ENCODE data around the gene EDN3. TPM values are rescaled to one million over a fixed set of nuclear protein-coding genes. Genes with fewer than 3 reads are reported as not detected.

Gene EDN3
- total RNA-seq, 1 donor from 2014 or later: 8.4 TPM

DNA sequence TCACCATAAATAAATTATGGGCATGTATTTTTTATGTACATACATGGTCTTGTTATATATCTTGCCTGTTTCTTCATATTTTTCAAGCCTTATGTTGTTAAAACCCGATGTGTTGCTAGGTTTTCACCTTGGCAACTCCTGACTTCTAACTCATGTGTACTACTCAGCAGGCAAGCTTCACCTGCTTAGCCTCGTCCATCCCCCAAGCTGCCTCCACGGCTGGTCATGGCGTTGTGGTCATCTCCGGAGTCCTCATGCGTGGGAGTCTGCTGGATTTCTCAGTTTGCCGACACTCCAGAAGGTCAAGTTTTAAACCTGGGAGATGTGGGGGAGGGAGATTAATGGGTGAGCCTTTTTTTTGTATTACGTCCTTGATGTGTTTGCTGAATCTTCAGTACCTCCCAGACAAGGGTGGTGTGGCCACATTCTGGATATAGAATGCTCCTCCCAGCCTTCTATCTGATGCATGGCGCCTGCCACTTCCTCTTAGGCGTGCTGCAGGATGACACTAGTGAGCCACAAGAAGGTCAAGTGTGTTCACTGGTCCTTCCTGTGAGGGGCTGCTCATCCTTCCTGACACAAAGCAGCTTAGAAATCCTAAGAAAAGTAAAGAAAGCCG is 26.6 kb upstream of the EDN3 start:
- Histone ChIP-seq H3K27me3 (ENCODE audit: control insufficient read depth in 3 of 3, insufficient read depth in 3 of 3, low read length in 3 of 3) (peaks cover 6 to 28% (median 20%) of the 10 kb centered on the region in 3 donors), H3K9me3 (ENCODE audit: control insufficient read depth in 3 of 3, low read length in 3 of 3) (no peaks in the 10 kb centered on the region), H3K27ac (ENCODE audit: low read depth, low read length) (no peak overlapping the region), H3K36me3 (ENCODE audit: control insufficient read depth in 3 of 3, insufficient read depth in 3 of 3, low read length in 3 of 3) (no peaks in the 10 kb centered on the region), H3K4me1 (ENCODE audit: control insufficient read depth in 3 of 3, insufficient read depth in 3 of 3, low read length in 3 of 3) (no peaks in the 10 kb centered on the region), H3K9ac (ENCODE audit: low read depth in 1 of 3, low read length in 3 of 3) (no peak overlapping the region), H3K4me3 (ENCODE audit: low read length in 3 of 3) (no peak overlapping the region)

DNA sequence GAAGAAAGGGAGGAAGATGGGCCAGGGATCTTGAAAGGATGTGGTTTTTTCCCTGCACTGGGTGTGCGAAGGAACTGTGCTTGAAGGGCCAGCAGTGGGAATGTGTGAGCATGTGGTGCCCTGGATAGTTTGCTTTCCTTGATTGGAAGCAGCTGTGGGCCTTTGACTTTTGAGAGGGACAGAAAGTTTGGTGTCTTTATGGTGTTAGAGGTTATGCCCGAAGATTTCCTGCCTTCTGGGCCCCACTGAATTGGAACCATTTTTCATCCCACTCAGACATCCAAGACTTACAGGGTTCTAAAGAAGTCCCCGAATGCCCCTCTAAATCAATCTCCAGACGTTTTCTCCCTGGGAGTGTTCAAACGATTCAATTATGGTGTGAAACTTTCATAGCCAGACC is 23.5 kb upstream of the EDN3 start:
- H3K27ac ChIP-seq (ENCODE audit: low read depth, low read length): no peak overlapping the region
- peaks cover 2 to 29% (median 19%) of the 10 kb centered on the region in 3 donors for H3K27me3 ChIP-seq (ENCODE audit: control insufficient read depth in 3 of 3, insufficient read depth in 3 of 3, low read length in 3 of 3)
- no peak overlapping the region for H3K4me3 ChIP-seq (ENCODE audit: low read length in 3 of 3)
- no peaks in the 10 kb centered on the region for H3K9me3 ChIP-seq (ENCODE audit: control insufficient read depth in 3 of 3, low read length in 3 of 3)
- no peak overlapping the region for H3K9ac ChIP-seq (ENCODE audit: low read depth in 1 of 3, low read length in 3 of 3)
- no peaks in the 10 kb centered on the region for H3K4me1 ChIP-seq (ENCODE audit: control insufficient read depth in 3 of 3, insufficient read depth in 3 of 3, low read length in 3 of 3)
- H3K36me3 ChIP-seq (ENCODE audit: control insufficient read depth in 3 of 3, insufficient read depth in 3 of 3, low read length in 3 of 3): no peaks in the 10 kb centered on the region

DNA sequence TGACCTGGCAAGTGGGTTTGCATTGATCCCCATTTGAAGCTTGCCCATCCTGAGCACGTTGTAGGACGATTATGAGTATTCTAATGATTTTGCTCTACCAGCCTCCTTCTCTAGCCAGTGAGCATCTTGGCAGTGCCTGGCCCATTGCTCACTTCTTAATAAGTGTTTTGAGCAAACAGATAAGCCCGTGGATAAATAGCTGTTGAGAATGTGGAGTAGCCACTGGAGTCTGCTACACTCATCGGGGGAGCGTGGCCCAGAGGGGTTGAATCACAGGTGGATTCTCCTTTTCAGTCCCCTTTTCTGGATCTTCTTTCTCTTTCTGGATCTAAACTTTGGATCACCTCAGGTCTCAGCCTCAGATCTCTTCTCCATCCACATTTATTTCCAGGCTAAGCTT is 15.9 kb upstream of the EDN3 start:
- Histone ChIP-seq H3K4me1 (ENCODE audit: control insufficient read depth in 3 of 3, insufficient read depth in 3 of 3, low read length in 3 of 3) (no peaks in the 10 kb centered on the region), H3K4me3 (ENCODE audit: low read length in 3 of 3) (no peak overlapping the region), H3K27ac (ENCODE audit: low read depth, low read length) (no peak overlapping the region), H3K36me3 (ENCODE audit: control insufficient read depth in 3 of 3, insufficient read depth in 3 of 3, low read length in 3 of 3) (no peaks in the 10 kb centered on the region), H3K9ac (ENCODE audit: low read depth in 1 of 3, low read length in 3 of 3) (no peak overlapping the region), H3K9me3 (ENCODE audit: control insufficient read depth in 3 of 3, low read length in 3 of 3) (no peaks in the 10 kb centered on the region), H3K27me3 (ENCODE audit: control insufficient read depth in 3 of 3, insufficient read depth in 3 of 3, low read length in 3 of 3) (peaks cover 0 to 13% (median 4%) of the 10 kb centered on the region in 3 donors)

DNA sequence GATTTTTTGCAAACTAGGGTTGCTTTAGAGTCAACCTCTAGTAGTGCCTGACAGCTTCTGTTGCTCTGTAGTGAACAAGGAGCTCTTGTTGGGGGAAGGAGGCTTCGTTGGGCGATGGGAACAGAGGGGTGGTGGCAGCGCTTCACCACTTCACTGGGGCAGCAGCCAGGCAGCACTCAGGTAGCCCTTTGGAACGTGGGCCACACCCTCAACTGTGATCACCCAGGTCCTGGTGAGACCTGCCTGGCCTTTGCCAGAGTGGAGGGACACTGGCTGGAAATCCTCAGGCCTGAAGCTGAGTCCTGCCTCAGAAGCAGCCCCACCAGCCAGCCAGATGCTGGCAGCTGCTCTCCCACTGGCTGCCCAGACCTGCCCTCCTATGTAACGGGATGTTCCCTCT is 10.4 kb upstream of the EDN3 start:
- H3K27ac ChIP-seq (ENCODE audit: low read depth, low read length): no peak overlapping the region
- peaks cover 5 to 17% (median 7%) of the 10 kb centered on the region in 3 donors for H3K27me3 ChIP-seq (ENCODE audit: control insufficient read depth in 3 of 3, insufficient read depth in 3 of 3, low read length in 3 of 3)
- H3K4me1 ChIP-seq (ENCODE audit: control insufficient read depth in 3 of 3, insufficient read depth in 3 of 3, low read length in 3 of 3): no peaks in the 10 kb centered on the region

DNA sequence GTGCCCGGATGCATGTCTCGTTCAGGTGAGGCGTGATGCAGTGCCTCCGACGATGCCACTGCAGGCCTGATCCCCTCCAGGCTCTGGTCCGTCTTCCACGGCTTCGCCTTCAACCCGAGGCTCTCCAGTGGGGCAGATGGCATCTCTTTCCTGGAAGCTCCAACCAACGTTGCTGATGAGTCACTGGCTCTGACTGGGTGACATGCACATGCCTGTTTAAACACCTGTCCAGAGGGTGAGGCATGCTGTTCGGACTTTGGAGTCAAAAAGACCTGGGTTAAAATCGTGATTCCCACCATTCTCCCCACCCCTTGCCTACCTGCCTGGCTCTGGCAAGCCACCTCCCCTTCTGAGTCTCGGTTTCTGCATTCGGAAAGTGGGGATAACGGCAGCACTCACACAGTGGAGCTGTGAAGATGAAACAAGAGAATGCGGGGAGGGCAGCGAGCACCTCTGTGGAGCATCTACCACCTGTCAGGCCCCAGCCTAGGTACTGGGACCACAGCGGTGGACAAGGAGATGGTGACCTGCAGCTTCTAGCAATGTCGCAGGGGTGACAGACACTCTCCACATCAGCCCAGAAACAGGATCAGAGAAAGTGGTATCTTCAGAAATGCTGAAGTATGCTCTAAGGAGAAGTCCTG is 8.5 kb upstream of the EDN3 start:
- no peak overlapping the region for H3K27ac ChIP-seq (ENCODE audit: low read depth, low read length)

More for the DNA sequence above, 10.4 kb upstream of the EDN3 start:
- Histone ChIP-seq H3K9ac (ENCODE audit: low read depth in 1 of 3, low read length in 3 of 3) (no peak overlapping the region), H3K9me3 (ENCODE audit: control insufficient read depth in 3 of 3, low read length in 3 of 3) (no peaks in the 10 kb centered on the region), H3K4me3 (ENCODE audit: low read length in 3 of 3) (no peak overlapping the region), H3K36me3 (ENCODE audit: control insufficient read depth in 3 of 3, insufficient read depth in 3 of 3, low read length in 3 of 3) (no peaks in the 10 kb centered on the region)

DNA sequence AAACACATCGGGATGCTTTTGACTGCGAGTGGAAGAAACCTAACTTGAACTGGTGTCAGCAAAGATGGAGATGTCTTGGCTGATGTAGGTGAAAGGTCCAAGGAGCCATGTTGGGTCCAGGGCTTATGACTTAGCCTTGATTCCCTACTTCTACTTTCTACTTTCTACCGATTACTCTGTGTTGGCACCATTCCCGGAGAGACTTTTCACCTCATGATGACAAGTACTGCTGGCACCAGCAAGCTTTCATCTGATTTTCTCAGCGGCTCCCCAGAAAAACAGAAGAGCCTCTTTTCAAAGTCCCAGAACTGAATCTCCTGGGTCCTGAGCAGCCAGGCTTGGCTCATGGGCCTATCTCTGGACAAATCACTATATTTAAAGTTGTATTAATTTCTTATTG is 4.9 kb upstream of the EDN3 start:
- no peaks in the 10 kb centered on the region for H3K4me1 ChIP-seq (ENCODE audit: control insufficient read depth in 3 of 3, insufficient read depth in 3 of 3, low read length in 3 of 3)
- no peaks in the 10 kb centered on the region for H3K9me3 ChIP-seq (ENCODE audit: control insufficient read depth in 3 of 3, low read length in 3 of 3)
- no peaks in the 10 kb centered on the region for H3K36me3 ChIP-seq (ENCODE audit: control insufficient read depth in 3 of 3, insufficient read depth in 3 of 3, low read length in 3 of 3)
- no peak overlapping the region for H3K27ac ChIP-seq (ENCODE audit: low read depth, low read length)
- H3K9ac ChIP-seq (ENCODE audit: low read depth in 1 of 3, low read length in 3 of 3): no peak overlapping the region
- peaks cover 26 to 46% (median 32%) of the 10 kb centered on the region in 3 donors for H3K27me3 ChIP-seq (ENCODE audit: control insufficient read depth in 3 of 3, insufficient read depth in 3 of 3, low read length in 3 of 3)
- H3K4me3 ChIP-seq (ENCODE audit: low read length in 3 of 3): no peak overlapping the region

More for the DNA sequence above, 8.5 kb upstream of the EDN3 start:
- Histone ChIP-seq H3K4me3 (ENCODE audit: low read length in 3 of 3) (no peak overlapping the region), H3K4me1 (ENCODE audit: control insufficient read depth in 3 of 3, insufficient read depth in 3 of 3, low read length in 3 of 3) (no peaks in the 10 kb centered on the region), H3K9ac (ENCODE audit: low read depth in 1 of 3, low read length in 3 of 3) (no peak overlapping the region), H3K36me3 (ENCODE audit: control insufficient read depth in 3 of 3, insufficient read depth in 3 of 3, low read length in 3 of 3) (no peaks in the 10 kb centered on the region), H3K27me3 (ENCODE audit: control insufficient read depth in 3 of 3, insufficient read depth in 3 of 3, low read length in 3 of 3) (peaks cover 5 to 25% (median 8%) of the 10 kb centered on the region in 3 donors), H3K9me3 (ENCODE audit: control insufficient read depth in 3 of 3, low read length in 3 of 3) (no peaks in the 10 kb centered on the region)

DNA sequence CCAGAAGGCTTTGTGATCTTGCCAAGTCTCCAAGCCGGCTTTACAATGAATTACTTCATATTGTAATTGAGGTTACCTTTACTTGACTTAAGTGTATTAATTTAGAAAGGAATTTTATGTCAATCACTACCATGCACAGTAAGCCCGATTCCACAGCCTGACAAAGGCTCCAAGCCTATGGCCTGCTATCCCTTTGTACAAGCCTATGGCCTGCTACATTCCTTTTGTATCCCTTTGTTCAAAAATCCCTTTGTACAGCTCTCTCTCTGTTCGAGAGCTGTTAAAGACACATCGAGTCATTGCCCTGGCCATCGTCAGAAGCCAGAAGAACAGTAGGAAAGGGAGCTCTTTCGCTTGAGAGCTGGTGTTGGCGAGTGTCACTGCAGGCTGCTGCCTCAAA is 2.7 kb upstream of the EDN3 start:
- Histone ChIP-seq H3K4me1 (ENCODE audit: control insufficient read depth in 3 of 3, insufficient read depth in 3 of 3, low read length in 3 of 3) (no peaks in the 10 kb centered on the region), H3K9me3 (ENCODE audit: control insufficient read depth in 3 of 3, low read length in 3 of 3) (no peaks in the 10 kb centered on the region), H3K36me3 (ENCODE audit: control insufficient read depth in 3 of 3, insufficient read depth in 3 of 3, low read length in 3 of 3) (no peaks in the 10 kb centered on the region), H3K4me3 (ENCODE audit: low read length in 3 of 3) (no peak overlapping the region), H3K9ac (ENCODE audit: low read depth in 1 of 3, low read length in 3 of 3) (no peak overlapping the region), H3K27me3 (ENCODE audit: control insufficient read depth in 3 of 3, insufficient read depth in 3 of 3, low read length in 3 of 3) (peaks cover 40 to 63% (median 49%) of the 10 kb centered on the region in 3 donors), H3K27ac (ENCODE audit: low read depth, low read length) (no peak overlapping the region)

DNA sequence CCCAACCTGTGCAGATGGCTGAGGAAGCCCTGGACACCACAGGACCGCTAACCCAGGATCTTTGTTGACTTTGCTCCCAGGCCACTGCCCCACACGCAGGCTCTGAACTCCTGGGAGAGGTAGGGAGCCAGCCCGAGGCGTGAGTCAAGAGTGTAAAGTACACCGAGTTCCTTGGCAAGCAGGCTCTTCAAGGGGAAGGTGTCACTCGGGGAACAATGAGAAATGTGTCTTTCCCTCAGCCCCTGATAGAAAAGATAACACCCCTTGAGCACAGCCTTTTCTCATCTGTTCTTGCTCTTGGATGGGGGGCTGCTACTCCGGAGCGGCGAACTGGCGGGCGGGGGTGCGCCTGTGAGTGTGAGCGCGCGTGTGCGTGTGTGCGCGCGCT is 472 bp upstream of the EDN3 start:
- H3K4me3 ChIP-seq (ENCODE audit: low read length in 3 of 3): no peak overlapping the region

DNA sequence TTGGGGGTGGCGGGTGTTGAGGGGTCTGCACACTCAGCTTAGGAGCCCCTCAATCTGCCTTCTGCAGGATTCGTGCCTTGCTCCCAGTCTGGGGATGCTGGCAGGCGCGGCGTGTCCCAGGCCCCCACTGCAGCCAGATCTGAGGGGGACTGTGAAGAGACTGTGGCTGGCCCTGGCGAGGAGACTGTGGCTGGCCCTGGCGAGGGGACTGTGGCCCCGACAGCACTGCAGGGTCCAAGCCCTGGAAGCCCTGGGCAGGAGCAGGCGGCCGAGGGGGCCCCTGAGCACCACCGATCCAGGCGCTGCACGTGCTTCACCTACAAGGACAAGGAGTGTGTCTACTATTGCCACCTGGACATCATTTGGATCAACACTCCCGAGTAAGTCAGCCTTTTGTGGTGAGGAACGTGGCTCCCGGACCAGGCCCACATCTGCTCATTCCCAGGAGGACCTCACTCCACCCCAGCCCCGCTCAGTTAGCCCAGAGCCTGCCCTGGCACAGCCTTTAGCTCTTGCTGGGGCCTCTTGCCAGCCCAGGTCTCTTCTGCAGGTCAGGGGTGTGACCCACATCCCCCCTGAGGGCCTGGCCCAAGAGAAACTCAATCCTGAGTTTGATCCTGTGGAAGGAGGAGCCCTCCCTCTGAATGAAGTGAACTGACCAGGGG is 1.1 kb downstream of the EDN3 start:
- H3K27me3 ChIP-seq (ENCODE audit: control insufficient read depth in 3 of 3, insufficient read depth in 3 of 3, low read length in 3 of 3): peaks cover 47 to 75% (median 69%) of the 10 kb centered on the region in 3 donors
- H3K4me1 ChIP-seq (ENCODE audit: control insufficient read depth in 3 of 3, insufficient read depth in 3 of 3, low read length in 3 of 3): no peaks in the 10 kb centered on the region
- no peaks in the 10 kb centered on the region for H3K9me3 ChIP-seq (ENCODE audit: control insufficient read depth in 3 of 3, low read length in 3 of 3)
- no peaks in the 10 kb centered on the region for H3K36me3 ChIP-seq (ENCODE audit: control insufficient read depth in 3 of 3, insufficient read depth in 3 of 3, low read length in 3 of 3)
- H3K9ac ChIP-seq (ENCODE audit: low read depth in 1 of 3, low read length in 3 of 3): no peak overlapping the region
- no peak overlapping the region for H3K4me3 ChIP-seq (ENCODE audit: low read length in 3 of 3)
- H3K27ac ChIP-seq (ENCODE audit: low read depth, low read length): no peak overlapping the region

More for the DNA sequence above, 472 bp upstream of the EDN3 start:
- no peak overlapping the region for H3K9ac ChIP-seq (ENCODE audit: low read depth in 1 of 3, low read length in 3 of 3)
- no peak overlapping the region for H3K27ac ChIP-seq (ENCODE audit: low read depth, low read length)
- no peaks in the 10 kb centered on the region for H3K9me3 ChIP-seq (ENCODE audit: control insufficient read depth in 3 of 3, low read length in 3 of 3)
- peaks cover 49 to 72% (median 59%) of the 10 kb centered on the region in 3 donors for H3K27me3 ChIP-seq (ENCODE audit: control insufficient read depth in 3 of 3, insufficient read depth in 3 of 3, low read length in 3 of 3)
- no peaks in the 10 kb centered on the region for H3K36me3 ChIP-seq (ENCODE audit: control insufficient read depth in 3 of 3, insufficient read depth in 3 of 3, low read length in 3 of 3)
- no peaks in the 10 kb centered on the region for H3K4me1 ChIP-seq (ENCODE audit: control insufficient read depth in 3 of 3, insufficient read depth in 3 of 3, low read length in 3 of 3)
